Natural killer cell treated with Interleukin-12 subunit alpha and Interleukin-12 subunit beta and Interleukin-15 and Interleukin-18, amount 100 ng/mL, for 72 hours (primary cell): ENCODE measurements around the gene NSRP1. TPM values are rescaled to one million over a fixed set of nuclear protein-coding genes. Genes with fewer than 3 reads are reported as not detected.
"Not testable (repeated sequence)": the region's sequence is repeated elsewhere in the genome, so short reads cannot be mapped to it uniquely, and the experiment has no call there.

Experiments
- ATAC-seq, 2 donors: fragments of 150-1000 bp; cut with Tn5 transposase in 1 of 2; sonication (Bioruptor Pico), chemical (Tn5 transposase) in 1 of 2; 2 replicates each; pipeline ENCODE4 v1.10.0; 2021
- DNase-seq: peaks from one replicate; pipeline ENCODE4 v3.0.0; 2022; ENCODE audit warnings: low spot score
- H3K27ac Mint-ChIP-seq, 2 donors: 1 replicate in 1 of 2; 2 replicates in 1 of 2; pipeline ENCODE4 v1.8.0; 2022; ENCODE audit warnings: mixed read lengths in 2 of 2, mild to moderate bottlenecking in 1 of 2, moderate library complexity in 1 of 2
- H3K27me3 Mint-ChIP-seq, 2 donors: 1 replicate in 1 of 2; 2 replicates in 1 of 2; pipeline ENCODE4 v1.8.0; 2022; ENCODE audit warnings: mixed read lengths in 2 of 2
- H3K36me3 Mint-ChIP-seq: one replicate; pipeline ENCODE4 v1.8.0; 2022; ENCODE audit warnings: mixed read lengths
- H3K4me1 Mint-ChIP-seq, 2 donors: 1 replicate in 1 of 2; 2 replicates in 1 of 2; pipeline ENCODE4 v1.8.0; 2022; ENCODE audit warnings: low read depth in 2 of 2, mixed read lengths in 2 of 2, mild to moderate bottlenecking in 1 of 2
- H3K4me3 Mint-ChIP-seq: one replicate; pipeline ENCODE4 v1.8.0; 2022; ENCODE audit warnings: mixed read lengths
- H3K9me3 Mint-ChIP-seq: 2 replicates; pipeline ENCODE4 v1.8.0; 2022; ENCODE audit warnings: mixed read lengths
- total RNA-seq, 2 donors: library from RNA; stranded (reverse); gene quantifications; one replicate each; pipeline ENCODE4 v1.2.3, GENCODE V29; 2022

The NSRP1 gene
- total RNA-seq, 2 donors from 2014 or later = 35.7 to 59.8 TPM

- H3K4me1 Mint-ChIP-seq = peaks cover 0 to under 1% of the 10 kb centered on the region in 2 donors
- no peaks in the 10 kb centered on the region for H3K36me3 Mint-ChIP-seq
- no peaks in the 10 kb centered on the region for H3K9me3 Mint-ChIP-seq
- H3K27me3 Mint-ChIP-seq = peaks cover 9 to 14% of the 10 kb centered on the region in 2 donors
- H3K27ac Mint-ChIP-seq = no peak overlapping the region
- H3K4me3 Mint-ChIP-seq = no peak overlapping the region
- no peak for ATAC-seq
- no peak for DNase-seq
Observed at GRCh38 chr17:30225112-30225511, 108.5 kb downstream of the NSRP1 start.

GRCh38 chr17:30225919-30226553, 109.4 kb downstream of the NSRP1 start:
- H3K27me3 Mint-ChIP-seq = peaks cover 15 to 20% of the 10 kb centered on the region in 2 donors
- H3K36me3 Mint-ChIP-seq = no peaks in the 10 kb centered on the region
- peaks cover 0 to 4% of the 10 kb centered on the region in 2 donors for H3K4me1 Mint-ChIP-seq
- DNase-seq (no peak), ATAC-seq (no peak)
- no peak overlapping the region for H3K4me3 Mint-ChIP-seq
- no peak overlapping the region for H3K27ac Mint-ChIP-seq
- no peaks in the 10 kb centered on the region for H3K9me3 Mint-ChIP-seq

GRCh38 chr17:30226878-30227277, 110.3 kb downstream of the NSRP1 start:
- Mint-ChIP-seq H3K27me3 (peaks cover 18 to 23% of the 10 kb centered on the region in 2 donors), H3K36me3 (no peaks in the 10 kb centered on the region), H3K9me3 (no peaks in the 10 kb centered on the region), H3K27ac (no peak overlapping the region), H3K4me1 (peaks cover 0 to 4% of the 10 kb centered on the region in 2 donors), H3K4me3 (no peak overlapping the region)
- no peak for ATAC-seq
- no peak for DNase-seq

- H3K4me3 Mint-ChIP-seq = no peak overlapping the region
- DNase-seq (no peak), ATAC-seq (no peak)
- no peaks in the 10 kb centered on the region for H3K9me3 Mint-ChIP-seq
- no peak overlapping the region for H3K27ac Mint-ChIP-seq
- H3K4me1 Mint-ChIP-seq = peaks cover 0 to 4% of the 10 kb centered on the region in 2 donors
- no peaks in the 10 kb centered on the region for H3K36me3 Mint-ChIP-seq
- H3K27me3 Mint-ChIP-seq = peaks cover 29 to 34% of the 10 kb centered on the region in 2 donors
Observed at GRCh38 chr17:30228011-30228410, 111.4 kb downstream of the NSRP1 start.

- Mint-ChIP-seq H3K36me3 (no peaks in the 10 kb centered on the region), H3K27ac (no peak overlapping the region), H3K4me1 (peaks cover 0 to 4% of the 10 kb centered on the region in 2 donors), H3K9me3 (no peaks in the 10 kb centered on the region), H3K4me3 (no peak overlapping the region), H3K27me3 (peaks cover 36 to 44% of the 10 kb centered on the region in 2 donors)
- no peak for DNase-seq
- ATAC-seq = no peak
Observed at GRCh38 chr17:30229012-30229411, 112.4 kb downstream of the NSRP1 start.

- ATAC-seq, H3K4me3 Mint-ChIP-seq, H3K9me3 Mint-ChIP-seq, DNase-seq, H3K27ac Mint-ChIP-seq, H3K4me1 Mint-ChIP-seq, H3K36me3 Mint-ChIP-seq: not testable (repeated sequence)
- H3K27me3 Mint-ChIP-seq = peaks cover 45 to 54% of the 10 kb centered on the region in 2 donors
Observed at GRCh38 chr17:30230009-30230408, 113.4 kb downstream of the NSRP1 start.

- H3K27ac Mint-ChIP-seq = no peak overlapping the region
- ATAC-seq = no peak
- no peaks in the 10 kb centered on the region for H3K36me3 Mint-ChIP-seq
- H3K4me1 Mint-ChIP-seq = peaks cover 4 to 11% of the 10 kb centered on the region in 2 donors
- H3K4me3 Mint-ChIP-seq = no peak overlapping the region
- DNase-seq = no peak
- H3K9me3 Mint-ChIP-seq = no peaks in the 10 kb centered on the region
- peaks cover 48 to 55% of the 10 kb centered on the region in 2 donors for H3K27me3 Mint-ChIP-seq
Observed at GRCh38 chr17:30230596-30231125, 114.0 kb downstream of the NSRP1 start.

- Mint-ChIP-seq H3K36me3 (no peaks in the 10 kb centered on the region), H3K4me1 (peaks cover 10 to 11% of the 10 kb centered on the region in 2 donors), H3K27me3 (peaks cover 56 to 58% of the 10 kb centered on the region in 2 donors), H3K9me3 (no peaks in the 10 kb centered on the region), H3K27ac (no peak overlapping the region), H3K4me3 (no peak overlapping the region)
- no peak for ATAC-seq
- no peak for DNase-seq
Observed at GRCh38 chr17:30232015-30232823, 115.6 kb downstream of the NSRP1 start.

- ATAC-seq = no peak
- DNase-seq = no peak
- peaks cover 11% of the 10 kb centered on the region in 2 donors for H3K4me1 Mint-ChIP-seq
- H3K27ac Mint-ChIP-seq = no peak overlapping the region
- no peaks in the 10 kb centered on the region for H3K9me3 Mint-ChIP-seq
- H3K4me3 Mint-ChIP-seq = no peak overlapping the region
- H3K27me3 Mint-ChIP-seq = peaks cover 60% of the 10 kb centered on the region in 2 donors
- H3K36me3 Mint-ChIP-seq = no peaks in the 10 kb centered on the region
Observed at GRCh38 chr17:30232824-30233427, 116.3 kb downstream of the NSRP1 start.

GRCh38 chr17:30234296-30234695, 117.7 kb downstream of the NSRP1 start:
- Mint-ChIP-seq H3K4me3 (no peak overlapping the region), H3K9me3 (no peaks in the 10 kb centered on the region), H3K27me3 (peaks cover 60 to 71% of the 10 kb centered on the region in 2 donors), H3K36me3 (no peaks in the 10 kb centered on the region), H3K27ac (no peak overlapping the region), H3K4me1 (peaks cover 16 to 22% of the 10 kb centered on the region in 2 donors)
- no peak for ATAC-seq
- DNase-seq = no peak

GRCh38 chr17:30234964-30235363, 118.3 kb downstream of the NSRP1 start:
- peak overlapping the region; percentile 43 for H3K4me3 Mint-ChIP-seq
- H3K27me3 Mint-ChIP-seq = peaks cover 56 to 66% of the 10 kb centered on the region in 2 donors
- ATAC-seq (no peak), DNase-seq (no peak)
- peaks cover 16 to 23% of the 10 kb centered on the region in 2 donors for H3K4me1 Mint-ChIP-seq
- H3K36me3 Mint-ChIP-seq = no peaks in the 10 kb centered on the region
- H3K9me3 Mint-ChIP-seq = no peaks in the 10 kb centered on the region
- no peak overlapping the region for H3K27ac Mint-ChIP-seq

- H3K4me3 Mint-ChIP-seq = peak within 1 kb of the TSS; percentile 43
- H3K4me1 Mint-ChIP-seq = peaks cover 12 to 23% of the 10 kb centered on the region in 2 donors
- peaks cover 51 to 59% of the 10 kb centered on the region in 2 donors for H3K27me3 Mint-ChIP-seq
- no peaks in the 10 kb centered on the region for H3K36me3 Mint-ChIP-seq
- ATAC-seq (peak in 1 of 2 donors; percentile 19), DNase-seq (no peak)
- H3K27ac Mint-ChIP-seq = no peak within 1 kb of the TSS
- H3K9me3 Mint-ChIP-seq = no peaks in the 10 kb centered on the region
Observed at GRCh38 chr17:30235386-30236296, 119.0 kb downstream of the NSRP1 start, which contains the start of gene SLC6A4. TSS of gene SLC6A4 (minus strand) at chr17:30235697. CDS start at chr17:30221958, 13,739 bp downstream.
